Gastroesophageal sphincter (tissue), 4 donors: ENCODE results near the gene THSD7A. TPM values are rescaled to one million over a fixed set of nuclear protein-coding genes. Genes with fewer than 3 reads are reported as not detected.

Source experiments
- ATAC-seq: fragments of 150-250 bp; one replicate; pipeline ENCODE4 v1.9.1; 2016; ENCODE audit warnings: mild to moderate bottlenecking, moderate library complexity
- H3K27ac ChIP-seq, 4 donors: fragments of 200-600 bp; sonication (generic) in 3 of 4; 1 replicate in 3 of 4; 2 replicates in 1 of 4; pipeline ENCODE4 v1.5.1; 2016 to 2019
- H3K27me3 ChIP-seq: fragments of 200-600 bp; sonication (generic); one replicate; pipeline ENCODE4 v1.5.1; 2019
- H3K36me3 ChIP-seq, 2 donors: fragments of 200-600 bp; sonication (generic); one replicate each; pipeline ENCODE4 v1.5.1; 2019; ENCODE audit warnings: control low read depth in 1 of 2
- H3K4me1 ChIP-seq, 3 donors: fragments of 200-600 bp; sonication (generic); 1 replicate in 2 of 3; 2 replicates in 1 of 3; pipeline ENCODE4 v1.5.1; 2016 to 2019; ENCODE audit warnings: control low read depth in 2 of 3
- H3K4me3 ChIP-seq, 2 donors: fragments of 200-600 bp; sonication (generic); one replicate each; pipeline ENCODE4 v1.5.1; 2019; ENCODE audit warnings: mild to moderate bottlenecking in 1 of 2, moderate library complexity in 1 of 2
- H3K9me3 ChIP-seq, 3 donors: fragments of 200-600 bp; sonication (generic); one replicate each; pipeline ENCODE4 v1.5.1; 2017 to 2019; ENCODE audit warnings: control low read depth in 2 of 3
- CTCF ChIP-seq, 4 experiments: fragments of 200-600 bp in 2 of 4; fragments of 450-650 bp in 2 of 4; sonication (generic) in 1 of 4; IDR thresholded peaks; one replicate each; pipeline ENCODE4 v1.5.1; 2017 to 2019; ENCODE audit warnings: antibody characterized with exemption in 4 of 4, mild to moderate bottlenecking in 2 of 4, moderate library complexity in 2 of 4
- EP300 ChIP-seq: sonication (generic); formaldehyde crosslinking; IDR thresholded peaks from one replicate; pipeline ENCODE4 v1.6.1; 2017; ENCODE audit warnings: antibody characterized with exemption, mild to moderate bottlenecking
- POLR2A ChIP-seq, 2 donors: fragments of 450-650 bp; IDR thresholded peaks; one replicate each; pipeline ENCODE4 v1.6.1; 2017; ENCODE audit warnings: antibody characterized with exemption in 2 of 2, mild to moderate bottlenecking in 2 of 2, moderate library complexity in 1 of 2
- POLR2AphosphoS5 ChIP-seq: sonication (generic); formaldehyde crosslinking; IDR thresholded peaks from one replicate; pipeline ENCODE4 v1.6.1; 2017; ENCODE audit warnings: antibody characterized with exemption
- WGBS, 2 donors: methylation state at CpG; one replicate each; pipeline ENCODE4 v1.1.5; 2018; ENCODE audit warnings: low coverage in 1 of 2; 5-methylcytosine and 5-hydroxymethylcytosine counted together
- total RNA-seq, 4 donors: library from RNA; depleted of rRNA; stranded (reverse); fragments of >200 nt; gene quantifications; one replicate each; pipeline ENCODE4 v1.1.0, GENCODE V29; 2016

Gene THSD7A
- total RNA-seq, 4 donors from 2014 or later = 2.9 to 6.2 (median 3.9) TPM

- Histone ChIP-seq H3K27ac (no peak overlapping the region), H3K4me3 (no peak overlapping the region), H3K4me1 (no peaks in the 10 kb centered on the region), H3K9me3 (no peaks in the 10 kb centered on the region), H3K27me3 (no peaks in the 10 kb centered on the region), H3K36me3 (no peaks in the 10 kb centered on the region)
- ATAC-seq = no peak
- 86 to 100% methylated on average over 3 of the region's 3 CpGs for WGBS, 2 donors
- TF ChIP-seq POLR2A (IDR thresholded peaks at IDR 0.05) (no peak), CTCF (IDR thresholded peaks at IDR 0.05) (no peak), POLR2AphosphoS5 (no peak), EP300 (no peak)
Observed at GRCh38 chr7:11516328-11516727, 315.7 kb downstream of the THSD7A start.

GRCh38 chr7:11513460-11513859, 318.5 kb downstream of the THSD7A start:
- H3K4me3 ChIP-seq = no peak overlapping the region
- H3K27ac ChIP-seq = no peak overlapping the region
- H3K36me3 ChIP-seq = no peaks in the 10 kb centered on the region
- TF ChIP-seq POLR2A (IDR thresholded peaks at IDR 0.05) (no peak), CTCF (IDR thresholded peaks at IDR 0.05) (no peak), POLR2AphosphoS5 (no peak), EP300 (no peak)
- no peak for ATAC-seq
- H3K27me3 ChIP-seq = no peaks in the 10 kb centered on the region
- no peaks in the 10 kb centered on the region for H3K9me3 ChIP-seq
- no peaks in the 10 kb centered on the region for H3K4me1 ChIP-seq
- 46 to 65% methylated on average over 1 of the region's 1 CpG for WGBS, 2 donors

- no peak overlapping the region for H3K27ac ChIP-seq
- no peak overlapping the region for H3K4me3 ChIP-seq
- H3K36me3 ChIP-seq = no peaks in the 10 kb centered on the region
- WGBS, 2 donors = 100% methylated on average over 1 of the region's 1 CpG
- ATAC-seq = no peak
- H3K4me1 ChIP-seq = no peaks in the 10 kb centered on the region
- H3K9me3 ChIP-seq = peaks cover 0 to 12% (median 0%) of the 10 kb centered on the region in 3 donors
- no peaks in the 10 kb centered on the region for H3K27me3 ChIP-seq
- TF ChIP-seq CTCF (IDR thresholded peaks at IDR 0.05) = no peak
- no peak for TF ChIP-seq POLR2A (IDR thresholded peaks at IDR 0.05)
- no peak for TF ChIP-seq EP300
- TF ChIP-seq POLR2AphosphoS5 = no peak
Observed at GRCh38 chr7:11507929-11508328, 324.1 kb downstream of the THSD7A start.

- H3K4me1 ChIP-seq = no peaks in the 10 kb centered on the region
- TF ChIP-seq POLR2AphosphoS5 = no peak
- TF ChIP-seq EP300 = no peak
- TF ChIP-seq CTCF (IDR thresholded peaks at IDR 0.05) = no peak
- TF ChIP-seq POLR2A (IDR thresholded peaks at IDR 0.05) = no peak
- no peak for ATAC-seq
- H3K36me3 ChIP-seq = no peaks in the 10 kb centered on the region
- peaks cover 0 to 27% (median 0%) of the 10 kb centered on the region in 3 donors for H3K9me3 ChIP-seq
- no peaks in the 10 kb centered on the region for H3K27me3 ChIP-seq
- no peak overlapping the region for H3K27ac ChIP-seq
- H3K4me3 ChIP-seq = no peak overlapping the region
Observed at GRCh38 chr7:11506417-11506816, 325.6 kb downstream of the THSD7A start.

GRCh38 chr7:11505471-11505985, 326.5 kb downstream of the THSD7A start:
- no peaks in the 10 kb centered on the region for H3K36me3 ChIP-seq
- no peaks in the 10 kb centered on the region for H3K4me1 ChIP-seq
- no peak overlapping the region for H3K4me3 ChIP-seq
- ATAC-seq = no peak
- no peak overlapping the region for H3K27ac ChIP-seq
- H3K27me3 ChIP-seq = no peaks in the 10 kb centered on the region
- WGBS, 2 donors = 86 to 88% methylated on average over 1 to 3 of the region's 3 CpGs
- H3K9me3 ChIP-seq = peaks cover 0 to 35% (median 0%) of the 10 kb centered on the region in 3 donors
- TF ChIP-seq POLR2A (IDR thresholded peaks at IDR 0.05) (no peak), CTCF (IDR thresholded peaks at IDR 0.05) (no peak), POLR2AphosphoS5 (no peak), EP300 (no peak)
